Measurements from ENCODE around the gene TMEM242.

TMEM242 gene

GRCh38 chr6:157270308-157270707, 53.0 kb downstream of the TMEM242 start:
- no peak for DNase-seq (ENCODE audit: low read depth)

- DNase-seq (ENCODE audit: low read depth): peak; percentile 61
These were observed 54.0 kb downstream of the TMEM242 start for GRCh38 chr6:157269261-157269794.

DNA sequence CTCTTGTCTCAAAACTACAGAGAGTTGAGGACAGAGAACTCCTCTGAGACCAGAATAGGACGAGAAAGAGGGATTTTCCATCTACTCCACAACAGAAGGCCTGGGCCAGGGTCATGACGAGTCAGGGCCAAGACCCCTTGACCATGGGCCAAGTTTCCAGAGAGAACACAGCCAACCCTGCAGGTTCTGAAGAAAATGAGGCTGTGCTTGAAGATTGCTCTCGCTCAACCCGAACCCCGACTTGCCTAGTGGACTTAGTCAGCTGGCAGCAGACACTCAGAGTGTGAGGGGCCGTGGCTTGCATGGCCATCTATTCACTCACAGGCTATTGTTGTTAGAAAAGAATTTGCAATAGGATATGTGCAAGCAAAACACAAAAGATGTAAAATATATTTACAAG, 54.5 kb downstream of the TMEM242 start:
- peak; percentile 7 for DNase-seq (ENCODE audit: low read depth)

GRCh38 chr6:157268396-157268795, 54.9 kb downstream of the TMEM242 start:
- no peak for DNase-seq (ENCODE audit: low read depth)

DNA sequence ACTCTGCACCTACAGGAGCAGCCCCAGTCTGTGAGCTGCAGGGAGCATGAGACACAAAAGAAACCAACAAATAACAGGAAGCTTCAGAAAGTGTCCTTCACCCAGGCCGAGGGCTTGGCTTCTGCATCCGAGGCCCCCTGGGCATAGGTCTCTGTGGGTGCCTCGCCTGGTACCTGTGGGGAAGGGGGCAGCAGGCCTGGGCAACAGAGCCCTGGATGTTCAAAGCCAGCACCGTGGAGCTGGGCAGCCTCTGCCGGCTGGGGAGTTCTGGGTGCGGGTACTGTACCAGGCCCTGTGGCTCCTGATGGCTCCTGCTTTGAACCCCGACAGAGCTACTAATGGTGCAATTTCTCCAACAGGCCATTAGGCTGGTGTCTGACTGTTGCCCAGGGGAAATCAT, 55.7 kb downstream of the TMEM242 start:
- DNase-seq (ENCODE audit: low read depth): no peak

GRCh38 chr6:157267109-157267611, 56.2 kb downstream of the TMEM242 start:
- no peak for DNase-seq (ENCODE audit: low read depth)

DNA sequence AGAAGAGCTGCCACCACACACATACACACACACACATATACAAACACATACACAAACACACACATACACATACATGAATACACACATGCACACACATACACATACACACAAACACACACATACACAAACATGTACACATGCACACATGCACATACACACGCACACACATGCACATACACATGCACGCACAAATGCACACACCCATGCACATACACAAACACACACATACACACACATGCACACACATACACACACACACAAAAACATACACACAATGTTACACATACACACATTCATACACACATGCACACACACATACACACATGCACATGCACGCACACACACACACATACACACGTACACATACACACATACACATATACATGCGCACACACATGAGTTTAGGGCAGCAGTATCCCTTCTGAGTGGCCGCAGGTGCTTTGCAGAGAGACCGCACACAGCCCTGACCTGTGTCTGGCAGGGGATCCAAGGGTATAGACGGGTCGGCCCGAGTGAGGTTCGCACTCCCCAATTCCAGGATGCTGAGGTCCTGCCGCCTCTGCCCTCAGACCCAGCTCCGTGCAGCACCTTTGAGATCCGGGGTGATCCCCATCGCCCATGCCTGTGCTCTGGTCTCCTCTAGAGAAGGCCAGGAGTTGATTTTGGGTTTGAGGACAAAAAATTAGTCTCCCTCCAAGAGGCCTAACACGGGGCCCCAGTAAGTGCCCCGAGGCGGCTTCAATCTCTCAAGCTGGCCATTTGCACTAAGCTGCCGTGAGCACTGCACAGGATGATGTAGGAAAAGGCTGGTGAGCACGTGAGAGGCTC, 56.8 kb downstream of the TMEM242 start:
- DNase-seq (ENCODE audit: low read depth): no peak

DNA sequence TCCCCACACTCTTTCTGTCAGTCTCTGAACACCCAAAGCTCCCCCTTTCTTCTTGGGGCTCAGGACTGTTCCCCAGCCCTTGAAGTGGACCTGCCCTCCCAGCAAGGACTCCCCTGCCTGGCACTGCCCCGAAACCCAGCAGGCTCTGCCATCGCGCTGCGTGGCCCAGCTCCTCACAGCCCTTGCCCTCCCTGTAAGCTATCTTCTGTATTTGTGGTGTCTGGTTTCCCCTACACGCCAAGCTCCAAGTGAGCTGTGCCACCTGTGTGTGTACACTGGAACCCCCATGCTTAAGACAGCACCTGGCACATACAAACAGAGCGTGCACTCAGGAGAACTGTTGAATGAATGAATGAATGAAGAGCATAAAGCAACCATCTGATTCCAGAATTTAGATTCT, 57.7 kb downstream of the TMEM242 start:
- DNase-seq (ENCODE audit: low read depth): no peak

DNA sequence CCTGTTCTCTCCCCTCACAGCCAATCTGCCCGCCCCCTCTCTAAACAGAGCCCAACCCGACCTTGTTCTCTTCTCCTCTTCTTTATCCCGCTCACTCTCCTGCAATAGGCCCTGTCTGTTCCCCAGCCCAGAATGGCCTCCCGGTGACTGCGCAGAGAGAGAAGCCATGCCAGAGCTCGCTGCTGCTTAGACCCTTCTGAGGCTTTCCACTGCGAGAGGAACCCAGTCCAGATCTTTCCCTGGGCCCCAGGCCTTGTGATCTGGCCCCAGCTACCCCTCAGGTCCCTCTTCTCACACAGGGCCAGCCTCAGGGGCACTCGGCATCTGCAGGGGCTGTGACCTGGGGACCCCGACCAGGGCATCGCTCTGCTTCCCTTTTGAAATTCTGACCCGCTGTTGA, 58.1 kb downstream of the TMEM242 start:
- DNase-seq (ENCODE audit: low read depth): no peak

DNA sequence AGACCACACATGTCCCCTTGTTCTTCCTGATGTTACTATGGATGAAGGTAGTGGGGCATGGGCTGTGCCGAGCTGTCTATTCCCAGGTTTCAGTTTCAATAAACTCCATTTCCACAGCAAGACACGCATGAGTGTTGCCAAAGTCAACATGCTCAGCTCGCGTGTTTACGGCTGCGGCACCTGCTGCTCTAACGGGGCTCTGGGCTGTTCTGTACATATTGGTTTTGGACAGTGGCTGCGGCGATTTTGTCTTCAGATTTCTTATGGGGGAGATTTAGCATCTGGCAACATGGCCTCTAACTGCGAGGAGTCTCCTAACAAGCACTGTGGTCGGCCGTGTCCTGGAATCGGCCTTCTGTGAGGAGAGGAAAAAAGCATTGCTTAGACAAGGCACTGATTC, 58.6 kb downstream of the TMEM242 start:
- peak; percentile 24 for DNase-seq (ENCODE audit: low read depth)

GRCh38 chr6:157263881-157264397, 59.4 kb downstream of the TMEM242 start:
- DNase-seq (ENCODE audit: low read depth): no peak

- DNase-seq (ENCODE audit: low read depth): no peak
These were observed 60.2 kb downstream of the TMEM242 start for GRCh38 chr6:157263146-157263545.

- DNase-seq (ENCODE audit: low read depth): no peak
These were observed 61.7 kb downstream of the TMEM242 start for GRCh38 chr6:157261606-157262005.

GRCh38 chr6:157260735-157261410, 62.4 kb downstream of the TMEM242 start:
- DNase-seq (ENCODE audit: low read depth): no peak

DNA sequence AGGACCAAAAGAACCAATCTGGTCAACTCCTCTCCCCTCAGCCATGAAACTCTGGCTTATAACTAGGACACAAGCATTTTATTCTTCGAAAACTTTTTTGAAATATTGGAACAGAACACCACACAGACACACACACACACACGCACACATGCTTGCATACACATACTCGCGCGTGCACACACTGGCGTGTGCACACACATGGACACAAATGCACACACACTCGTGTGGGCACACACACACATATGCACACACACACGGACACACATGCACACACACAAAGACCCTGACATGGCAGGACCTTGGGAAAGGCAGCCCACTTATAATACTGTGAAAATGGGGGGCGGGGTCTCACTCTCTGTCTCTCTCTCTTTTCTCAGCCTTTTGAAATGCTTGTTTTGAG, 63.9 kb downstream of the TMEM242 start:
- no peak for DNase-seq (ENCODE audit: low read depth)

- no peak for DNase-seq (ENCODE audit: low read depth)
These were observed 64.4 kb downstream of the TMEM242 start for GRCh38 chr6:157258878-157259277.

- no peak for DNase-seq (ENCODE audit: low read depth)
These were observed 68.2 kb downstream of the TMEM242 start for GRCh38 chr6:157255079-157255478.

DNA sequence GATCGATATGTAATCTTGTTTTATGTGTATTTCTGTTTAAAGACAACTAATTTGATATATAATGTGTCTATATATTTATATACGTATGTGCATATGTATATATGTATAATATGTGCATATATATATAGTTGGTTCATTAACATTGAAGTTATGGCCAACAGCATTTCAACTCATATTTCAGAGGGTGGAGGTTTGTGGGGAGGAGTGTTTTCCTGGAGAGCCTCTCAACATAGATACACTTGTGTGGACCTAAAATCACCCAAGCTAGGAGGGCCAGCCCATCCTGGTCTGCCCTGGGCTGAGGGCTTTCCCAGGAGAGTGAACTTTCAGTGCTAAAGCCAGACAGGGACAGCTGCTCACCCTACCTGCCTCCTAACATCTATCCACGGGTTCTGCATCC, 68.8 kb downstream of the TMEM242 start:
- DNase-seq (ENCODE audit: low read depth): no peak

DNA sequence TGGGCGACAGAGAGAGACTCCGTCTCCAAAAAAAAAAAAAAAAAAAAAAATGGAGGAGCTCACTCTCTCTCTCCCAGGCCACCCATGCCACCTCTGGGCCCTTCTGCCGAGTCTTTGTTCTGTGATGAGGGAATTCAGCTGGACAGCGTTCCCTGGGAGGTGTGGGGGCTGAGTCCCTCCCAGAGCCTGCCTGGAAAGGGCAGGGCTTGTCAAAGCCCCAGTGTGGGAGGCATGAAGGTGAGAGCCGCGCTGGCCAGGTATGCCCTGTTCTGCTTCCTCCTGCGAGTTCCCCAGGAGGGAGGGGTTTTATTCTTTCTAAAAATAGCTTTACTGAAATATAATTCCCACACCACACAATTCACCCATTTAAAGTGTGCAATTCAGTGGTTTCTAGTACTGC, 69.6 kb downstream of the TMEM242 start:
- no peak for DNase-seq (ENCODE audit: low read depth)

DNA sequence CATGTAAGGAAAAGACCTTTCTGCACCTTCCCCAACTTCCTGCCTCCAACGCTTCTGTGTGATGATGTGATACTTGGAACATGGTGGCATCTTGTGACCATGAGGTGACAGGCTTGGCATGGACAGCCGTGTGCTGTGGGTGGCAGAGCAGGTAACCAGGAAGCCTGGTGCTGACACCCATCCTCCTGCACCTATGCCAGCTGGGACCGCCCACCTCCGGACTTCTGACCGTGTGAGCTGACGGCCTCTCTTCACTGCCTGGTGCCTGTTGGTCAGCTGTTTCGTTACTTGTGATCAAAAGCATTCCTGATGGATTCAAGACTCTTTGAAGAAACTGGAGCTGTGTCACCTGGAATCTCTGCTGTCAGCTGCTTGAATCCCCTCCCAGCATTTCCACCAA, 70.3 kb downstream of the TMEM242 start:
- no peak for DNase-seq (ENCODE audit: low read depth)

GRCh38 chr6:157251586-157252247, 71.6 kb downstream of the TMEM242 start:
- DNase-seq (ENCODE audit: low read depth): no peak

DNA sequence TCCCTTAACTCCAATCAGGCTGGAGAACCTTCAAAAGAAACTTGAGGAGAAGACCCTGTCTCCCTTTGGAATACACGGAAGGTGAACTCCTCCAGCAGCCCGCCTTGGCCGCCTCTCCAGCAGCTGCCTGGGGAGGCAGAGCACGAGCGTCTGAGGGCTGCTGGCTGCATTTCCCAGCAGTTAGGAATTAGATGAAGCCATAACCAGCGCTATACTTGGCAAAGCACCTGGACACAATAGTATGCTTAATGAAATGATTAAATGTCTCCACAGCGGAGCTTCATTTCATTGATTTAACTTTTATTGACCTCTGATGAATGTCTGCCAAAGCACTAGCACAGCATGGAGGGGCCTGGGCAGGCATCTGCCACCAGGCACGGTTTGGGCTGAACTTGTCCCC, 73.5 kb downstream of the TMEM242 start:
- DNase-seq (ENCODE audit: low read depth): no peak

Measured in iris pigment epithelial cell (primary cell).